ENCODE results near the gene MAP3K4.

MAP3K4 gene

GRCh38 chr6:161134550-161135298 lies 143.2 kb downstream of the MAP3K4 start:
- H3K27ac ChIP-seq = no peak overlapping the region
- no peak overlapping the region for H3K4me3 ChIP-seq

- H3K27ac ChIP-seq = no peak overlapping the region
- H3K4me3 ChIP-seq = no peak overlapping the region
Observed at GRCh38 chr6:161135695-161136591, 144.4 kb downstream of the MAP3K4 start.

- no peak overlapping the region for H3K27ac ChIP-seq
- no peak overlapping the region for H3K4me3 ChIP-seq
Observed at GRCh38 chr6:161136655-161137054, 145.1 kb downstream of the MAP3K4 start.

GRCh38 chr6:161137320-161137719 lies 145.8 kb downstream of the MAP3K4 start:
- H3K4me3 ChIP-seq = no peak overlapping the region
- H3K27ac ChIP-seq = no peak overlapping the region

GRCh38 chr6:161137839-161138542 lies 146.4 kb downstream of the MAP3K4 start:
- no peak overlapping the region for H3K4me3 ChIP-seq
- H3K27ac ChIP-seq = no peak overlapping the region

- no peak overlapping the region for H3K4me3 ChIP-seq
- no peak overlapping the region for H3K27ac ChIP-seq
Observed at GRCh38 chr6:161138543-161139303, 147.2 kb downstream of the MAP3K4 start.

GRCh38 chr6:161139304-161139765 lies 147.8 kb downstream of the MAP3K4 start:
- Histone ChIP-seq H3K27ac (no peak overlapping the region), H3K4me3 (no peak overlapping the region)

GRCh38 chr6:161139766-161140553 lies 148.4 kb downstream of the MAP3K4 start:
- no peak overlapping the region for H3K27ac ChIP-seq
- H3K4me3 ChIP-seq = no peak overlapping the region

- Histone ChIP-seq H3K27ac (no peak overlapping the region), H3K4me3 (no peak overlapping the region)
Observed at GRCh38 chr6:161140554-161140875, 148.9 kb downstream of the MAP3K4 start.

- Histone ChIP-seq H3K4me3 (no peak overlapping the region), H3K27ac (no peak overlapping the region)
Observed at GRCh38 chr6:161141173-161141572, 149.6 kb downstream of the MAP3K4 start.

GRCh38 chr6:161142957-161143296 lies 151.4 kb downstream of the MAP3K4 start:
- Histone ChIP-seq H3K27ac (no peak overlapping the region), H3K4me3 (no peak overlapping the region)

- Histone ChIP-seq H3K27ac (no peak overlapping the region), H3K4me3 (no peak overlapping the region)
Observed at GRCh38 chr6:161143663-161144430, 152.3 kb downstream of the MAP3K4 start.

- no peak overlapping the region for H3K4me3 ChIP-seq
- H3K27ac ChIP-seq = no peak overlapping the region
Observed at GRCh38 chr6:161150136-161150535, 158.6 kb downstream of the MAP3K4 start.

GRCh38 chr6:161150566-161150965 lies 159.0 kb downstream of the MAP3K4 start:
- no peak overlapping the region for H3K4me3 ChIP-seq

GRCh38 chr6:161151059-161151645 lies 159.6 kb downstream of the MAP3K4 start:
- Histone ChIP-seq H3K27ac (no peak overlapping the region), H3K4me3 (no peak overlapping the region)

More at GRCh38 chr6:161150566-161150965, 159.0 kb downstream of the MAP3K4 start:
- no peak overlapping the region for H3K27ac ChIP-seq

- Histone ChIP-seq H3K27ac (no peak overlapping the region), H3K4me3 (no peak overlapping the region)
Observed at GRCh38 chr6:161151660-161152526, 160.3 kb downstream of the MAP3K4 start.

GRCh38 chr6:161152527-161152862 lies 160.9 kb downstream of the MAP3K4 start:
- Histone ChIP-seq H3K4me3 (no peak overlapping the region), H3K27ac (no peak overlapping the region)
